Activated T-helper 2 cell treated with anti-CD3 and anti-CD28 coated beads, Interferon-gamma antibody, Interleukin-2, Interleukin-4, amounts not matched to agents 10 μg/mL and 5 μg/mL and 100 μg/mL, durations not matched to agents 14 hours and 24 hours and 36 hours (primary cell): ENCODE measurements around the gene RNF223. TPM values are rescaled to one million over a fixed set of nuclear protein-coding genes. Genes with fewer than 3 reads are reported as not detected.

ENCODE experiments used
- DNase-seq: peaks from one replicate; pipeline ENCODE4 v3.0.0; 2021; ENCODE audit warnings: low spot score
- H3K27ac Mint-ChIP-seq: one replicate; pipeline ENCODE4 v1.8.0; 2021; ENCODE audit warnings: mixed read lengths
- H3K27me3 Mint-ChIP-seq: one replicate; pipeline ENCODE4 v1.8.0; 2021; ENCODE audit warnings: low read depth, mixed read lengths
- H3K36me3 Mint-ChIP-seq: one replicate; pipeline ENCODE4 v1.8.0; 2021; ENCODE audit warnings: low read depth, mixed read lengths
- H3K4me1 Mint-ChIP-seq: one replicate; pipeline ENCODE4 v1.8.0; 2021; ENCODE audit warnings: low read depth, mixed read lengths
- H3K4me3 Mint-ChIP-seq: one replicate; pipeline ENCODE4 v1.8.0; 2021; ENCODE audit warnings: low read depth, mild to moderate bottlenecking, moderate library complexity, mixed read lengths
- H3K9me3 Mint-ChIP-seq: one replicate; pipeline ENCODE4 v1.8.0; 2021; ENCODE audit warnings: mixed read lengths
- intact Hi-C: fragments of 100-400 bp; cut with micrococcal nuclease; formaldehyde crosslinking; loops from one replicate; pipeline ENCODE4 v1.15.1; 2023
- total RNA-seq: library from RNA; stranded (reverse); gene quantifications from 2 replicates; pipeline ENCODE4 v1.2.3, GENCODE V29; 2022

Gene RNF223
- total RNA-seq, 1 donor from 2014 or later: not detected

- no peak overlapping the region for H3K4me3 Mint-ChIP-seq
- H3K36me3 Mint-ChIP-seq: no peaks in the 10 kb centered on the region
- intact Hi-C loops: no loop called here
- no peak for DNase-seq
- no peaks in the 10 kb centered on the region for H3K4me1 Mint-ChIP-seq
- no peaks in the 10 kb centered on the region for H3K9me3 Mint-ChIP-seq
- no peaks in the 10 kb centered on the region for H3K27me3 Mint-ChIP-seq
- no peak overlapping the region for H3K27ac Mint-ChIP-seq
These were observed 15.8 kb upstream of the RNF223 start for GRCh38 chr1:1089731-1090423.

GRCh38 chr1:1088801-1089680 is 14.9 kb upstream of the RNF223 start:
- H3K36me3 Mint-ChIP-seq: no peaks in the 10 kb centered on the region
- no peak for DNase-seq
- no peak overlapping the region for H3K27ac Mint-ChIP-seq
- no peaks in the 10 kb centered on the region for H3K9me3 Mint-ChIP-seq
- no peaks in the 10 kb centered on the region for H3K4me1 Mint-ChIP-seq
- H3K4me3 Mint-ChIP-seq: no peak overlapping the region
- intact Hi-C loops: no loop called here
- no peaks in the 10 kb centered on the region for H3K27me3 Mint-ChIP-seq

- no peaks in the 10 kb centered on the region for H3K36me3 Mint-ChIP-seq
- H3K27me3 Mint-ChIP-seq: no peaks in the 10 kb centered on the region
- H3K9me3 Mint-ChIP-seq: no peaks in the 10 kb centered on the region
- H3K4me3 Mint-ChIP-seq: no peak overlapping the region
- intact Hi-C loops: no loop called here
- DNase-seq: no peak
- no peak overlapping the region for H3K27ac Mint-ChIP-seq
- no peaks in the 10 kb centered on the region for H3K4me1 Mint-ChIP-seq
These were observed 14.1 kb upstream of the RNF223 start for GRCh38 chr1:1088029-1088800.

- no peak for DNase-seq
- Mint-ChIP-seq H3K36me3 (no peaks in the 10 kb centered on the region), H3K27me3 (no peaks in the 10 kb centered on the region), H3K27ac (no peak overlapping the region), H3K4me3 (no peak overlapping the region), H3K9me3 (no peaks in the 10 kb centered on the region), H3K4me1 (no peaks in the 10 kb centered on the region)
- intact Hi-C loops: no loop called here
These were observed 13.4 kb upstream of the RNF223 start for GRCh38 chr1:1087351-1088028.

GRCh38 chr1:1086911-1087341 is 12.8 kb upstream of the RNF223 start:
- no peak for DNase-seq
- Mint-ChIP-seq H3K4me1 (no peaks in the 10 kb centered on the region), H3K36me3 (no peaks in the 10 kb centered on the region), H3K9me3 (no peaks in the 10 kb centered on the region), H3K27ac (no peak overlapping the region), H3K27me3 (no peaks in the 10 kb centered on the region), H3K4me3 (no peak overlapping the region)
- intact Hi-C loops: no loop called here

GRCh38 chr1:1085911-1086841 is 12.1 kb upstream of the RNF223 start:
- intact Hi-C loops: no loop called here
- Mint-ChIP-seq H3K27me3 (no peaks in the 10 kb centered on the region), H3K4me1 (no peaks in the 10 kb centered on the region), H3K4me3 (no peak overlapping the region), H3K27ac (no peak overlapping the region), H3K9me3 (no peaks in the 10 kb centered on the region), H3K36me3 (no peaks in the 10 kb centered on the region)
- DNase-seq: no peak

- intact Hi-C loops: no loop called here
- Mint-ChIP-seq H3K4me1 (no peaks in the 10 kb centered on the region), H3K27ac (no peak overlapping the region), H3K27me3 (no peaks in the 10 kb centered on the region), H3K9me3 (no peaks in the 10 kb centered on the region), H3K4me3 (no peak overlapping the region), H3K36me3 (no peaks in the 10 kb centered on the region)
- no peak for DNase-seq
These were observed 11.2 kb upstream of the RNF223 start for GRCh38 chr1:1085171-1085841.

- Mint-ChIP-seq H3K4me1 (no peaks in the 10 kb centered on the region), H3K36me3 (no peaks in the 10 kb centered on the region), H3K27me3 (no peaks in the 10 kb centered on the region), H3K4me3 (no peak overlapping the region), H3K27ac (no peak overlapping the region), H3K9me3 (no peaks in the 10 kb centered on the region)
- no peak for DNase-seq
- intact Hi-C loops: no loop called here
These were observed 10.5 kb upstream of the RNF223 start for GRCh38 chr1:1084372-1085170.

- Mint-ChIP-seq H3K27ac (no peak overlapping the region), H3K4me1 (no peaks in the 10 kb centered on the region), H3K27me3 (no peaks in the 10 kb centered on the region), H3K9me3 (no peaks in the 10 kb centered on the region), H3K4me3 (no peak overlapping the region), H3K36me3 (no peaks in the 10 kb centered on the region)
- intact Hi-C loops: no loop called here
- no peak for DNase-seq
These were observed 9.6 kb upstream of the RNF223 start for GRCh38 chr1:1083416-1084371.

GRCh38 chr1:1082776-1083415 is 8.8 kb upstream of the RNF223 start:
- Mint-ChIP-seq H3K9me3 (no peaks in the 10 kb centered on the region), H3K27me3 (no peaks in the 10 kb centered on the region), H3K4me3 (no peak overlapping the region), H3K36me3 (no peaks in the 10 kb centered on the region), H3K27ac (no peak overlapping the region), H3K4me1 (no peaks in the 10 kb centered on the region)
- intact Hi-C loops: no loop called here
- DNase-seq: no peak
